Measurements from ENCODE around the gene ABCB11.

Gene ABCB11

GRCh38 chr2:168976034-168976654, 55.0 kb downstream of the ABCB11 start:
- no peak overlapping the region for H3K4me2 ChIP-seq (ENCODE audit: low read length)
- no peaks in the 10 kb centered on the region for H3K27me3 ChIP-seq (ENCODE audit: low read depth, low read length)
- no peaks in the 10 kb centered on the region for H3K79me2 ChIP-seq (ENCODE audit: low read length)
- H3K9ac ChIP-seq (ENCODE audit: low read length) = no peak overlapping the region
- no peak overlapping the region for H3K27ac ChIP-seq (ENCODE audit: low read length)
- peaks cover 8% of the 10 kb centered on the region for H3K4me1 ChIP-seq (ENCODE audit: low read length)
- H4K20me1 ChIP-seq (ENCODE audit: insufficient read depth, low read length) = no peaks in the 10 kb centered on the region
- no peaks in the 10 kb centered on the region for H3K36me3 ChIP-seq (replicated peaks; ENCODE audit: low read depth, low read length)
- TF ChIP-seq CTCF (IDR thresholded peaks at IDR 0.05; ENCODE audit: low read depth, low read length) = no peak
- no peak for TF ChIP-seq EZH2phosphoT487 (IDR thresholded peaks at IDR 0.05; ENCODE audit: low read depth)
- H3K4me3 ChIP-seq (ENCODE audit: low read length) = no peak overlapping the region
- H3K9me3 ChIP-seq (ENCODE audit: insufficient read depth, low read length) = no peaks in the 10 kb centered on the region
- no peak overlapping the region for H2AFZ ChIP-seq (ENCODE audit: low read depth, low read length)

- Histone ChIP-seq H3K4me2 (ENCODE audit: low read length) (no peak overlapping the region), H3K4me1 (ENCODE audit: low read length) (peaks cover 21% of the 10 kb centered on the region), H3K27ac (ENCODE audit: low read length) (no peak overlapping the region), H3K27me3 (ENCODE audit: low read depth, low read length) (no peaks in the 10 kb centered on the region), H3K9me3 (ENCODE audit: insufficient read depth, low read length) (no peaks in the 10 kb centered on the region), H3K4me3 (ENCODE audit: low read length) (no peak overlapping the region), H4K20me1 (ENCODE audit: insufficient read depth, low read length) (no peaks in the 10 kb centered on the region), H3K36me3 (replicated peaks; ENCODE audit: low read depth, low read length) (no peaks in the 10 kb centered on the region), H2AFZ (ENCODE audit: low read depth, low read length) (no peak overlapping the region), H3K9ac (ENCODE audit: low read length) (no peak overlapping the region), H3K79me2 (ENCODE audit: low read length) (no peaks in the 10 kb centered on the region)
- no peak for TF ChIP-seq EZH2phosphoT487 (IDR thresholded peaks at IDR 0.05; ENCODE audit: low read depth)
- no peak for TF ChIP-seq CTCF (IDR thresholded peaks at IDR 0.05; ENCODE audit: low read depth, low read length)
These were observed 56.7 kb downstream of the ABCB11 start for GRCh38 chr2:168974428-168974827.

GRCh38 chr2:168971261-168971660, 59.9 kb downstream of the ABCB11 start:
- Histone ChIP-seq H3K4me2 (ENCODE audit: low read length) (peak overlapping the region; percentile 53), H2AFZ (ENCODE audit: low read depth, low read length) (peak overlapping the region; percentile 59; the same call in 1 of the 2 replicates), H3K36me3 (replicated peaks; ENCODE audit: low read depth, low read length) (no peaks in the 10 kb centered on the region), H3K9me3 (ENCODE audit: insufficient read depth, low read length) (no peaks in the 10 kb centered on the region), H3K27me3 (ENCODE audit: low read depth, low read length) (no peaks in the 10 kb centered on the region), H3K9ac (ENCODE audit: low read length) (no peak overlapping the region), H3K79me2 (ENCODE audit: low read length) (no peaks in the 10 kb centered on the region), H3K4me3 (ENCODE audit: low read length) (peak overlapping the region; percentile 17; the same call in 1 of the 2 replicates), H3K27ac (ENCODE audit: low read length) (peak overlapping the region; percentile 70), H4K20me1 (ENCODE audit: insufficient read depth, low read length) (no peaks in the 10 kb centered on the region), H3K4me1 (ENCODE audit: low read length) (peaks cover 21% of the 10 kb centered on the region)
- TF ChIP-seq CTCF (IDR thresholded peaks at IDR 0.05; ENCODE audit: low read depth, low read length) (no peak), EZH2phosphoT487 (IDR thresholded peaks at IDR 0.05; ENCODE audit: low read depth) (no peak)

- peak overlapping the region; percentile 70 for H3K27ac ChIP-seq (ENCODE audit: low read length)
- H2AFZ ChIP-seq (ENCODE audit: low read depth, low read length) = peak overlapping the region; percentile 59; the same call in 1 of the 2 replicates
- no peaks in the 10 kb centered on the region for H3K79me2 ChIP-seq (ENCODE audit: low read length)
- H3K4me3 ChIP-seq (ENCODE audit: low read length) = peak overlapping the region; percentile 17; the same call in 1 of the 2 replicates
- H3K27me3 ChIP-seq (ENCODE audit: low read depth, low read length) = no peaks in the 10 kb centered on the region
- peak overlapping the region; percentile 16 for H3K9ac ChIP-seq (ENCODE audit: low read length)
- no peaks in the 10 kb centered on the region for H4K20me1 ChIP-seq (ENCODE audit: insufficient read depth, low read length)
- TF ChIP-seq EZH2phosphoT487 (IDR thresholded peaks at IDR 0.05; ENCODE audit: low read depth) (no peak), CTCF (IDR thresholded peaks at IDR 0.05; ENCODE audit: low read depth, low read length) (no peak)
- peaks cover 21% of the 10 kb centered on the region for H3K4me1 ChIP-seq (ENCODE audit: low read length)
- no peaks in the 10 kb centered on the region for H3K9me3 ChIP-seq (ENCODE audit: insufficient read depth, low read length)
- peak overlapping the region; percentile 53 for H3K4me2 ChIP-seq (ENCODE audit: low read length)
- H3K36me3 ChIP-seq (replicated peaks; ENCODE audit: low read depth, low read length) = no peaks in the 10 kb centered on the region
These were observed 60.4 kb downstream of the ABCB11 start for GRCh38 chr2:168970711-168971233.

Data from OCI-LY3 (cell line).